K562 (cell line): ENCODE measurements around the gene SUOX. TPM values are rescaled to one million over a fixed set of nuclear protein-coding genes. Genes with fewer than 3 reads are reported as not detected.
A peak's percentile ranks its signal among the peaks of the same experiment; 100 is the strongest.

Experiments
- ADNP ChIP-seq: fragments of 200-800 bp; sonication (Bioruptor generic); IDR thresholded peaks from 2 replicates; pipeline ENCODE4 v1.6.1; 2016; ENCODE audit warnings: missing genetic modification characterization, missing compliant biosample characterization
- CBFB ChIP-seq: sonication (generic); formaldehyde crosslinking; IDR thresholded peaks from 2 replicates; pipeline ENCODE4 v1.4.0; 2020; ENCODE audit warnings: mild to moderate bottlenecking, missing genetic modification reagents
- ETV1 ChIP-seq: fragments of 450-650 bp; conservative IDR thresholded peaks from 2 replicates; pipeline ENCODE4 v1.6.1; 2016; ENCODE audit warnings: missing genetic modification characterization, control low read depth, low read depth, missing compliant biosample characterization
- FOSL1 ChIP-seq: fragments of 200-800 bp; sonication (Bioruptor generic); conservative IDR thresholded peaks from 2 replicates; pipeline ENCODE4 v1.6.1; 2016; ENCODE audit warnings: missing genetic modification characterization, missing compliant biosample characterization
- NCOA1 ChIP-seq: fragments of 450-650 bp; IDR thresholded peaks from 2 replicates; pipeline ENCODE4 v1.6.1; 2016; ENCODE audit warnings: low read depth
- PHF20 ChIP-seq: fragments of 450-650 bp; IDR thresholded peaks from 2 replicates; pipeline ENCODE4 v1.6.1; 2018; ENCODE audit not compliant: partially characterized antibody
- POLR2G ChIP-seq: fragments of 200-400 bp; formaldehyde crosslinking; IDR thresholded peaks from 2 replicates; pipeline ENCODE4 v1.6.1; 2017; ENCODE audit warnings: low read depth, mild to moderate bottlenecking, antibody characterized with exemption, low read length, moderate library complexity
- PYGO2 ChIP-seq: fragments of 450-650 bp; IDR thresholded peaks from 2 replicates; pipeline ENCODE4 v1.6.1; 2016; ENCODE audit warnings: mild to moderate bottlenecking, missing genetic modification characterization, moderate library complexity, missing compliant biosample characterization
- YY1 ChIP-seq, 3 experiments: IDR thresholded peaks; 2 replicates each; pipeline ENCODE4 v1.6.1; 2011; ENCODE audit warnings: low read length in 2 of 3, mild to moderate bottlenecking in 2 of 3, moderate library complexity in 2 of 3, borderline replicate concordance in 1 of 3, control low read depth in 1 of 3, low read depth in 1 of 3; ENCODE audit not compliant: insufficient read depth in 3 of 3, insufficient replicate concordance in 2 of 3, control insufficient read depth in 1 of 3, insufficient read length in 1 of 3; ENCODE audit errors: extremely low read depth in 1 of 3
- ZBED1 ChIP-seq: IDR thresholded peaks from 2 replicates; pipeline ENCODE4 v1.6.1; 2014
- ZNF76 ChIP-seq: fragments of 250-450 bp; sonication (Bioruptor Pico); IDR thresholded peaks from 2 replicates; pipeline ENCODE4 v1.4.0; 2020; ENCODE audit warnings: mild to moderate bottlenecking, moderate library complexity, borderline replicate concordance
- polyA plus RNA-seq, 8 experiments: library from polyadenylated mRNA; depleted of rRNA in 4 of 8; stranded (reverse) in 5 of 8; unstranded in 3 of 8; fragments of >200 nt; fragmentation: Nextera tagmentation in 2 of 8; fragmentation: Illumina TruSeq in 1 of 8; extraction: Ambion mirVana in 2 of 8; extraction: Trizol in 1 of 8; gene quantifications; 2 replicates each; pipeline versions ENCODE4 v1.2.1 to v1.2.3, GENCODE V29; 2011 to 2014; ENCODE audit warnings: inconsistent platforms in 1 of 8, missing spikeins in 1 of 8
- total RNA-seq, 7 experiments: library from RNA; depleted of rRNA in 6 of 7; stranded (reverse); fragments of >200 nt in 6 of 7; fragmentation: Illumina TruSeq in 2 of 7; extraction: Trizol in 2 of 7; gene quantifications; 2 replicates each; pipeline versions ENCODE4 v1.2.1 to v1.2.3, GENCODE V29; 2011 to 2021; ENCODE audit warnings: low replicate concordance in 1 of 7
- TF ChIP-seq, protein P1 (sequence below), 2 experiments: IDR thresholded peaks; 2 replicates each; pipeline ENCODE4 v1.6.1; 2012; ENCODE audit warnings: improper control_type of control experiment in 2 of 2, low read depth in 2 of 2, low read length in 2 of 2, borderline replicate concordance in 1 of 2
- TF ChIP-seq, protein P2 (sequence below): fragments of 450-650 bp; conservative IDR thresholded peaks from 2 replicates; pipeline ENCODE4 v1.6.1; 2016; ENCODE audit warnings: missing genetic modification characterization, low read depth, mild to moderate bottlenecking, missing compliant biosample characterization, moderate library complexity
- TF ChIP-seq, protein P3 (sequence below): sonication (generic); formaldehyde crosslinking; IDR thresholded peaks from 2 replicates; pipeline ENCODE4 v1.8.0; 2023; ENCODE audit warnings: missing genetic modification reagents, mild to moderate bottlenecking, borderline replicate concordance
- TF ChIP-seq, protein P4 (sequence below): fragments of 250-450 bp; sonication (Bioruptor Pico); IDR thresholded peaks from 2 replicates; pipeline ENCODE4 v1.9.0; 2021; ENCODE audit warnings: mild to moderate bottlenecking, inconsistent platforms

SUOX gene
- total and polyA plus RNA-seq, 9 of the 15 experiments (the other 6 are each of a cell fraction or from before 2014, with no cell fraction given), result 9.2 to 39.7 (median 25.4) TPM

DNA sequence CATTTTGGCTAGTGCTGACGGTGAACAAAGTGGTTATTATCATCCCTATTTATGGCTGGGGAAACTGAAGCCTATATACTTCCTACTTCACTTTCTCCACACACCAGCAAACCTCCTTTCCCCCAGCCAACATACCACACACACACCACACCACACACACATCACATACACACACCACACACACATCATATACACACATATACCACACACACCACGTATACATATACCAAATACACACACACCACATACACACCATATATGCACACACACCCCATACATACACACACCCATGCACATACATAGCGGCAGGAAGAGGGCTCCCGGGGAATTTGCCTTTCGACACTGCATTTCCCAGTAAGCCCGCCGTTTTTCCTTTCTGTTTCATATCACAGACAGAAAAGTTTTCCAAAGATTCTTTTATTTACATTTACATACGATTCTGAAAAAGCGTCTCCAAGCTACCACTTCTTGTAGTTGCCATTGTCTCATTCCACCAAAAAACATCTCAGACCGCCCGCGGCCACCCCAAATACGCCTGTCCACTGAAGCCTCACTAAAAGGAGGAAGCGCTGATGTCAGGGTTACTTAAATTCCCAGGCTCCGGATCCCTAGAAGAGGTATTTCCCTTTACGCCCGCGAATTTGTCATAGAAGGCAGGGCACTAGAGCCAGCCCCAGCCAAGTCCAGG, 24.0 kb upstream of the SUOX start (continued):
- TF ChIP-seq PYGO2 (tag) (no peak), ZNF76 (CRISPR knock-in tag) (no peak), YY1 (IDR thresholded peaks at IDR 0.05; ENCODE audit: borderline replicate concordance in 1 of 3, control insufficient read depth in 1 of 3, extremely low read depth in 1 of 3, insufficient read depth in 3 of 3, insufficient read length in 1 of 3, insufficient replicate concordance in 2 of 3, low read depth in 1 of 3, low read length in 2 of 3) (no peak), ZBED1 (no peak), ADNP (tag) (no peak), FOSL1 (tag) (no peak), PHF20 (peak; percentile 80), NCOA1 (peak; percentile 68; the same call in 1 of the 2 replicates), CBFB (CRISPR knock-in tag) (no peak), ETV1 (tag) (peak; percentile 9; the same call in 1 of the 2 replicates), POLR2G (no peak)
- TF ChIP-seq, protein P1, sequence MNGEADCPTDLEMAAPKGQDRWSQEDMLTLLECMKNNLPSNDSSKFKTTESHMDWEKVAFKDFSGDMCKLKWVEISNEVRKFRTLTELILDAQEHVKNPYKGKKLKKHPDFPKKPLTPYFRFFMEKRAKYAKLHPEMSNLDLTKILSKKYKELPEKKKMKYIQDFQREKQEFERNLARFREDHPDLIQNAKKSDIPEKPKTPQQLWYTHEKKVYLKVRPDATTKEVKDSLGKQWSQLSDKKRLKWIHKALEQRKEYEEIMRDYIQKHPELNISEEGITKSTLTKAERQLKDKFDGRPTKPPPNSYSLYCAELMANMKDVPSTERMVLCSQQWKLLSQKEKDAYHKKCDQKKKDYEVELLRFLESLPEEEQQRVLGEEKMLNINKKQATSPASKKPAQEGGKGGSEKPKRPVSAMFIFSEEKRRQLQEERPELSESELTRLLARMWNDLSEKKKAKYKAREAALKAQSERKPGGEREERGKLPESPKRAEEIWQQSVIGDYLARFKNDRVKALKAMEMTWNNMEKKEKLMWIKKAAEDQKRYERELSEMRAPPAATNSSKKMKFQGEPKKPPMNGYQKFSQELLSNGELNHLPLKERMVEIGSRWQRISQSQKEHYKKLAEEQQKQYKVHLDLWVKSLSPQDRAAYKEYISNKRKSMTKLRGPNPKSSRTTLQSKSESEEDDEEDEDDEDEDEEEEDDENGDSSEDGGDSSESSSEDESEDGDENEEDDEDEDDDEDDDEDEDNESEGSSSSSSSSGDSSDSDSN (IDR thresholded peaks at IDR 0.05; ENCODE audit: borderline replicate concordance in 1 of 2, low read depth in 2 of 2, low read length in 2 of 2), result no peak
- TF ChIP-seq, protein P2, sequence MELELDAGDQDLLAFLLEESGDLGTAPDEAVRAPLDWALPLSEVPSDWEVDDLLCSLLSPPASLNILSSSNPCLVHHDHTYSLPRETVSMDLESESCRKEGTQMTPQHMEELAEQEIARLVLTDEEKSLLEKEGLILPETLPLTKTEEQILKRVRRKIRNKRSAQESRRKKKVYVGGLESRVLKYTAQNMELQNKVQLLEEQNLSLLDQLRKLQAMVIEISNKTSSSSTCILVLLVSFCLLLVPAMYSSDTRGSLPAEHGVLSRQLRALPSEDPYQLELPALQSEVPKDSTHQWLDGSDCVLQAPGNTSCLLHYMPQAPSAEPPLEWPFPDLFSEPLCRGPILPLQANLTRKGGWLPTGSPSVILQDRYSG (tag), result no peak
- TF ChIP-seq, protein P3, sequence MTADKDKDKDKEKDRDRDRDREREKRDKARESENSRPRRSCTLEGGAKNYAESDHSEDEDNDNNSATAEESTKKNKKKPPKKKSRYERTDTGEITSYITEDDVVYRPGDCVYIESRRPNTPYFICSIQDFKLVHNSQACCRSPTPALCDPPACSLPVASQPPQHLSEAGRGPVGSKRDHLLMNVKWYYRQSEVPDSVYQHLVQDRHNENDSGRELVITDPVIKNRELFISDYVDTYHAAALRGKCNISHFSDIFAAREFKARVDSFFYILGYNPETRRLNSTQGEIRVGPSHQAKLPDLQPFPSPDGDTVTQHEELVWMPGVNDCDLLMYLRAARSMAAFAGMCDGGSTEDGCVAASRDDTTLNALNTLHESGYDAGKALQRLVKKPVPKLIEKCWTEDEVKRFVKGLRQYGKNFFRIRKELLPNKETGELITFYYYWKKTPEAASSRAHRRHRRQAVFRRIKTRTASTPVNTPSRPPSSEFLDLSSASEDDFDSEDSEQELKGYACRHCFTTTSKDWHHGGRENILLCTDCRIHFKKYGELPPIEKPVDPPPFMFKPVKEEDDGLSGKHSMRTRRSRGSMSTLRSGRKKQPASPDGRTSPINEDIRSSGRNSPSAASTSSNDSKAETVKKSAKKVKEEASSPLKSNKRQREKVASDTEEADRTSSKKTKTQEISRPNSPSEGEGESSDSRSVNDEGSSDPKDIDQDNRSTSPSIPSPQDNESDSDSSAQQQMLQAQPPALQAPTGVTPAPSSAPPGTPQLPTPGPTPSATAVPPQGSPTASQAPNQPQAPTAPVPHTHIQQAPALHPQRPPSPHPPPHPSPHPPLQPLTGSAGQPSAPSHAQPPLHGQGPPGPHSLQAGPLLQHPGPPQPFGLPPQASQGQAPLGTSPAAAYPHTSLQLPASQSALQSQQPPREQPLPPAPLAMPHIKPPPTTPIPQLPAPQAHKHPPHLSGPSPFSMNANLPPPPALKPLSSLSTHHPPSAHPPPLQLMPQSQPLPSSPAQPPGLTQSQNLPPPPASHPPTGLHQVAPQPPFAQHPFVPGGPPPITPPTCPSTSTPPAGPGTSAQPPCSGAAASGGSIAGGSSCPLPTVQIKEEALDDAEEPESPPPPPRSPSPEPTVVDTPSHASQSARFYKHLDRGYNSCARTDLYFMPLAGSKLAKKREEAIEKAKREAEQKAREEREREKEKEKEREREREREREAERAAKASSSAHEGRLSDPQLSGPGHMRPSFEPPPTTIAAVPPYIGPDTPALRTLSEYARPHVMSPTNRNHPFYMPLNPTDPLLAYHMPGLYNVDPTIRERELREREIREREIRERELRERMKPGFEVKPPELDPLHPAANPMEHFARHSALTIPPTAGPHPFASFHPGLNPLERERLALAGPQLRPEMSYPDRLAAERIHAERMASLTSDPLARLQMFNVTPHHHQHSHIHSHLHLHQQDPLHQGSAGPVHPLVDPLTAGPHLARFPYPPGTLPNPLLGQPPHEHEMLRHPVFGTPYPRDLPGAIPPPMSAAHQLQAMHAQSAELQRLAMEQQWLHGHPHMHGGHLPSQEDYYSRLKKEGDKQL (CRISPR knock-in tag), result no peak
- TF ChIP-seq, protein P4, sequence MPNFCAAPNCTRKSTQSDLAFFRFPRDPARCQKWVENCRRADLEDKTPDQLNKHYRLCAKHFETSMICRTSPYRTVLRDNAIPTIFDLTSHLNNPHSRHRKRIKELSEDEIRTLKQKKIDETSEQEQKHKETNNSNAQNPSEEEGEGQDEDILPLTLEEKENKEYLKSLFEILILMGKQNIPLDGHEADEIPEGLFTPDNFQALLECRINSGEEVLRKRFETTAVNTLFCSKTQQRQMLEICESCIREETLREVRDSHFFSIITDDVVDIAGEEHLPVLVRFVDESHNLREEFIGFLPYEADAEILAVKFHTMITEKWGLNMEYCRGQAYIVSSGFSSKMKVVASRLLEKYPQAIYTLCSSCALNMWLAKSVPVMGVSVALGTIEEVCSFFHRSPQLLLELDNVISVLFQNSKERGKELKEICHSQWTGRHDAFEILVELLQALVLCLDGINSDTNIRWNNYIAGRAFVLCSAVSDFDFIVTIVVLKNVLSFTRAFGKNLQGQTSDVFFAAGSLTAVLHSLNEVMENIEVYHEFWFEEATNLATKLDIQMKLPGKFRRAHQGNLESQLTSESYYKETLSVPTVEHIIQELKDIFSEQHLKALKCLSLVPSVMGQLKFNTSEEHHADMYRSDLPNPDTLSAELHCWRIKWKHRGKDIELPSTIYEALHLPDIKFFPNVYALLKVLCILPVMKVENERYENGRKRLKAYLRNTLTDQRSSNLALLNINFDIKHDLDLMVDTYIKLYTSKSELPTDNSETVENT, result 0 out of 2 replicates have a peak, but pooled peaks have one; percentile 12
